ACHN (cell line): ENCODE measurements around the gene ADAD2.
A peak's percentile ranks its signal among the peaks of the same experiment; 100 is the strongest.

Experiments used
- DNase-seq: peaks from one replicate; pipeline ENCODE4 v3.0.0-alpha.2; 2015
- in situ Hi-C: cut with HindIII; loops from 2 replicates; pipeline ENCODE4 v1.10.0; 2017; ENCODE audit warnings: low sequenced_read_pairs, low pct_ligation_motif_present, low pct_unique_long_range_greater_than_20kb

The ADAD2 gene

DNA sequence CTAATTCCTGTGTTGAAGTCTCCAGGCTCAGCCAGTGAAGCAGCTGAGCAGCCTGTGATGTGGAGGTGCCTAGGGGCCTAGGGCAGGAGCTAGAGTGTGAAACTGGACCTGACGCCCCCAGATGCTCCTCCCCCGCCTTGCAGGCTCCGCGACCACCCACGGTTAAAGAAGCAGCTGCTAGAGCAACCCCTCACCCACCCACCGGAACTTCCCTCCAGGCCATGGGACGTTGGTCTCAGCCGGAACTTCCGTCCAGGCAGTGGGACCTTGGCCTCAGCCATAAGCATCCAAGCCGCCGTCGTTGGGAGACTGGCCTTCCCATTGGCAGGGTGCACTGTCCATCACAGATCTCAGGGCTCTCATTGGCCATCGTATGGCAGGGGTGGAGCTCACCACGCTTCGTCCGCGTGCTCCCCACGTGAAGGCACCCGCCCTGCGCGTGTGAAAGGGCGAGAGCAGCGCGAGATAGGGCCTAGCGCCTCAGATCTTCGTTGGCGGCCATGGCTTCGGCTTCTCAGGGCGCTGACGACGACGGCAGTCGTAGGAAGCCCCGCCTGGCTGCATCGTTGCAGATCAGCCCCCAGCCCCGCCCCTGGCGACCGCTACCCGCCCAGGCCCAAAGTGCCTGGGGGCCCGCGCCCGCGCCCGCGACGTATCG is at the start of gene ADAD2:
TSS of gene ADAD2 (plus strand) at position 427 of the 658 bp plus-strand sequence. CDS start at position 501, 74 bp downstream.
- in situ Hi-C loops = no loop called here
- no peak for DNase-seq

DNA sequence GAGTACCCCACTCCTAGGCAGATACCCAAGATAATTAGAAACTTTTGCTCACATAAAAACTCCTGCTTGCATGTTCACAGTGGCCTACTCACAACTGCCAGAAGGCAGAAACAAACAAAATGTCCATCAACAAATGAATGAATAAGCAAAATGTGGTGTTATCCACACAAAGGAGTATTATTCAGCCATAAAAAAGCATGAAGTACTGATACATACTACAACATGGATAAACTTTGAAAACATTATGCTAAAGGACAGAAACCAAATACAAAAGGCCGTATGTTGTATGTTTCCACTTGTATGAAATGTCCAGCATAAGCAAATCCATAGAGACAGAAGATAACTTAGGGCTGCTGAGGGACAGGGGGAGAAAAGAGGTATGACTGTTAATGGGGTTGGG is 47.9 kb upstream of the ADAD2 start:
- no peak for DNase-seq
- in situ Hi-C loops = no loop called here

DNA sequence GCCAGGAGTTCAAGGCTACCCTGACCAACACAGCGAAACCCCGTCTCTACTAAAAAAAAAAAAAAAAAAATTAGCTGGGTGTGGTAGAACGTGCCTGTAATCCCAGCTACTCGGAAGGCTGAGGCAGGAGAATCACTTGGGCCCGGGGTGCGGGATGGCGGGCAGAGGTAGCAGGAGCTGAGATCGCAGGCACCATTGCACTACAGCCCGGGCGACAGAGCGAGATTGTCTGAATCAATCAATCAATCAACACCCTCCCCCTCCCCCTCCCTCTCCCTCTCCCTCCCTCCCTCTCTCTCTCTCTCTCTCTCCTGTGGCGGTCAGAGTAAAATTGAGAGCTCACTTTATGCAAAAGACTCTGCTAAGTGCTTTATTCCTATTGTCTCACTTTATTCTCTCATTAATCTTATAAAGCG is 47.2 kb upstream of the ADAD2 start:
- DNase-seq = no peak
- in situ Hi-C loops = no loop called here

GRCh38 chr16:84144209-84144858 is 46.6 kb upstream of the ADAD2 start:
- DNase-seq = peak; percentile 38
- in situ Hi-C loops = no loop called here

GRCh38 chr16:84144859-84145639 is 45.9 kb upstream of the ADAD2 start, which contains the start of the genes DNAAF1 and HSDL1:
Gene DNAAF1, plus strand, starts transcription at chr16:84145308. Its CDS starts 133 bp downstream, at chr16:84145441.
Gene HSDL1, minus strand, starts transcription at chr16:84145177. Its CDS starts 13,856 bp downstream, at chr16:84131321.
- peak; percentile 91 for DNase-seq
- in situ Hi-C loops = no loop called here

DNA sequence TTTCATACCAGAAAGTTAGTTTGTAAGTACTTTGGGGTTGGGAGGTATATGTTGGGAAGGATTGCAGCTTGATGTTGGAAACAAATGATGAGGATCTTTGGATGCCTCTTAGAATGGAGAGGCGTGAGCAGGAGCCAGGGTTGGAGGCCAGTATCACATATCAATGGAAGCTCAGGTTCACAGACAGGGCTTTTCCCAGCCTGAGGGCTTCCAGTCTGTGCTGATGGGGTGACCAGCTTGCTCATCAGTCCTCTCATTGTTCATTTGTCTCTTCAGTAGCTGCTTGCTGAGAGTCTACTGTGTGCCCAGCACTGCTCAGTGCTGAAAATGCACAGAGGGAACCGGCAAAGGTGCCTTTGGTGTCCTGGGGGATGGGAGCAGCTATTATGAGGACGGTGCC is 40.0 kb upstream of the ADAD2 start:
- DNase-seq = no peak
- in situ Hi-C loops = no loop called here

- in situ Hi-C loops = no loop called here
- no peak for DNase-seq
Observed at GRCh38 chr16:84153660-84154214, 37.2 kb upstream of the ADAD2 start.

- DNase-seq = no peak
- in situ Hi-C loops = no loop called here
Observed at GRCh38 chr16:84155226-84155625, 35.7 kb upstream of the ADAD2 start.

GRCh38 chr16:84155771-84156170 is 35.2 kb upstream of the ADAD2 start:
- DNase-seq = no peak
- in situ Hi-C loops = no loop called here

DNA sequence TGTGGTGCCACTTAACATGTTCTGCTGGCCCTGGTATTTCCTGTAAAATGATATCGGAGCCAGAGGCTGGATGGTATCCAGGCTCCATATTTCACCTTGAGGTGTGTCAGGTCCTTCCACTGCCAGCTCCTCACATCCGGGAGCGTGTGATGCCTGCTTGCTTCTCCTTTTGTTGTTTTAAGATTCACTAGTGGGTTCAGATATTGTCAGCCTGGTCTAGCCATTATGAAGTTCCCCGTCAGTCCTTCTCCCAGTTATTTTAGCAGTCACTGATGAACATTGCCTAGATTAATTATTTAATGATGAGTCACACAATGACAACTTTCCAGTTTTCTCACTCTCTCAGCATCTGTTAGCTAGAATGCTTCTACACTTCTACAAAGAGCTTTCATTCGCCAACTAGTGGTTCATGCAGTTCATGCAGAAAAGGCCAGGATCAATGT is 34.6 kb upstream of the ADAD2 start:
- in situ Hi-C loops = no loop called here
- peak; percentile 45 for DNase-seq

DNA sequence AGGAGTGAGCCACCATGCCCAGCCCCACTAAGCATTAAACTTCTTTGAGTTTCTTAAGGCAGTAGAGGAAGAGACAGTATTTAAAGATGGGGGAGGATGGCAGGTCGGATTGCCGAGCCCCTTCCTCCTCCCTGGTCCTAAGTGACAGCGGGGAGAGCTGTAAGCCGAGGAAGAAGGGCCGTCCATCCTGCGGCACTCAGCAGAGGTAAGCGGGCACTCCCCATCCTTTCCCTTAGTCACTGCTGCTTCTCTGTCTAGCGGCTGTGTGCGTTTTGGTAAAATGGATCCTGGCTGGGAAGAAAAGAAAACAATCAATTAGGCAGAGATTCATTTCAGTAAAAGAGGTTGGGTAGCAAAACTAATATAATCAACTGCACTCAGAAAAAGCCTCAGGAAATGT is 31.9 kb upstream of the ADAD2 start:
- in situ Hi-C loops = no loop called here
- DNase-seq = no peak

DNA sequence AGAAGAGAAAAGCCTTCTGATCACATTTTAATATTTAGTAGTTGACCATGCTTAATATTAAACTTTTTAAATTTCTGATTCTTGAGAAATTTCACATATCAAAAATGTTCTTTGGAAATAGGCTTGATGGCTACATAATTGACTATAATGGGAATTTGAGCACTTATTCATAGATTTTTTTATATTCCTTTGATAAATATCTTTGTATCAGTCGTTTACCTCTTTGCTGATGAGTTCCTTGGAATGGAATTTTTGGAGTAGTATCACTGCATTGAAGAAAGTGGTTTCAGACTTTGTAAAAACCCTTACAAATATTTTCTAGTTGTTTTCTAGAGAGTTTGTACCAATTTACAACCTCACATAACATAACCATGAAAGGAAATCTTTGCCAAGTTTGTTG is 31.2 kb upstream of the ADAD2 start:
- no peak for DNase-seq
- in situ Hi-C loops = no loop called here

DNA sequence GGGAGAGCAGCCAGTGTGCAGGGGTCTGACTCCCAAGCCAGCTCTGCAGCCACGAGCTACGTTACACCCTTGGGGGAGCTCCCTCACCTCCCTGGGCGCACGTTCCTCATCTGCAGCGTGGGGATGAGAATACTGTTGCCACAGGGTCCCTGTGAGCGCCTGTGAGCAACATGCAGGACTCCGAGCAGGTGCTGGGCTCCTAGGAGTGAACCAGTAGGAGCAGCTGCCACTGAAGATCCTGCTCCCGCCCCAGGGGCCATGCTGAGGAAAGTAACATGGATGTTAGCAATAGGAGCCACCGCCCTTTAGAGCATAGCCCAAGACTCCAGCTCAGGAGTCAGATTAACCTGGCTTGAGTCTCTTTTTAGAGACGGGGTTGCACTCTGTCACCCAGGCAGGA is 29.9 kb upstream of the ADAD2 start:
- in situ Hi-C loops = no loop called here
- no peak for DNase-seq

DNA sequence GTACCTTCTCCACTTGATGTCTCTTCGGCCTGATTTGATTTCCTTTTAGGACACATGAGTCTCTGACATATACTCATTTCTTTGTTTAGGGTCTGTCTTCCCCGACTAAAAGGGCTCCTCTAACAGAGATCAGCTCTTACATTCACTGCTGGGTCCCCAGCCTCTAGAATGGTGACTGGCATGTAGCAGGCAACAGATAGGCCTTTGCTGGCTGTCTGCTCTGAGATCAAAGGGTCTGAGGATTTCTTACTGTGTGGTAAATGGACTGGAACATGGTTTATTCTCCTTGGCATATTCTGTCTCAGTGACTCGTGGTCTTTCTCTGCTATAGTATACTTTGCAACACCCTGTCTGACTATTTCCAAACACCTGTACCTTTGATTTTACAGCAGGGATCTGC is 29.2 kb upstream of the ADAD2 start:
- DNase-seq = no peak
- in situ Hi-C loops = no loop called here

- in situ Hi-C loops = no loop called here
Observed at GRCh38 chr16:84165746-84166145, 25.2 kb upstream of the ADAD2 start.

GRCh38 chr16:84166796-84167695 is 23.9 kb upstream of the ADAD2 start:
- in situ Hi-C loops = no loop called here
- DNase-seq = no peak

More at GRCh38 chr16:84165746-84166145, 25.2 kb upstream of the ADAD2 start:
- DNase-seq = no peak

GRCh38 chr16:84169765-84170310 is 21.1 kb upstream of the ADAD2 start:
- in situ Hi-C loops = no loop called here
- no peak for DNase-seq

DNA sequence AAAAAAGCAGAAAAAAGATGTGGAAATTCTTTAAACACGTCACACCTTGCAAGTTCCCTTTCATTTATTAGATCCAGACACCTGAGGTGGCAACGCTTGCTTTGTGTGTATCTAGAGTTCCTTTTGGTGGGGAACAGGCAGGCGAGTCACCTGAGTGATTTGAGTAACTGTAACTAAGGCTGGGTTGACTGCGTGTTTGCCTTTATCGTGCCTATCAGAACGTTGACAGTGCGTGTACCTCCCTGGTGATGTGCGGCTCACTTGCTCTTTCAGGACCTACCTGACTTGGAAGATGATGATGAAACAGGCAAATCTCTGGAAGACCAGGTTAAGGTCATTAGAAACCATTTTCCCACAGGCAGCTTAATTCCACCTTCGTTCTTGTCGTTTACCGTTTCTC is 16.6 kb upstream of the ADAD2 start:
- in situ Hi-C loops = no loop called here
- no peak for DNase-seq
